T-helper 9 cell (primary cell): ENCODE data around the gene FAM90A1.
"Not testable (repeated sequence)": the region's sequence is repeated elsewhere in the genome, so short reads cannot be mapped to it uniquely, and the experiment has no call there.

Experiments
- DNase-seq: peaks from one replicate; pipeline ENCODE4 v3.0.0-alpha.2; 2020
- total RNA-seq, 2 donors: gene quantifications; one replicate each; lab custom pipeline; 2026; lab: John Stamatoyannopoulos, UW

The FAM90A1 gene, protein sequence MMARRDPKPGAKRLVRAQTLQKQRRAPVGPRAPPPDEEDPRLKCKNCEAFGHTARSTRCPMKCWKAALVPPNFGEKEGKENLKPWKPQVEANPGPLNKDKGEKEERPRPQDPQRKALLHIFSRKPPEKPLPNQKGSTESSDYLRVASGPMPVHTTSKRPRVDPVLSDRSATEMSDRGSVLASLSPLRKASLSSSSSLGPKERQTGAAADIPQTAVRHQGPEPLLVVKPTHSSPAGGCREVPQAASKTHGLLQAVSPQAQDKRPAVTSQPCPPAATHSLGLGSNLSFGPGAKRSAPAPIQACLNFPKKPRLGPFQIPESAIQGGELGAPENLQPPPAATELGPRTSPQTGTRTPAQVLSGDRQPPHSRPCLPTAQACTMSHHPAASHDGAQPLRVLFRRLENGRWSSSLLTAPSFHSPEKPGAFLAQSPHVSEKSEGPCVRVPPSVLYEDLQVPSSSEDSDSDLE
- 0.24 to 0.42 reads per million in 2 donors for total RNA-seq

DNA sequence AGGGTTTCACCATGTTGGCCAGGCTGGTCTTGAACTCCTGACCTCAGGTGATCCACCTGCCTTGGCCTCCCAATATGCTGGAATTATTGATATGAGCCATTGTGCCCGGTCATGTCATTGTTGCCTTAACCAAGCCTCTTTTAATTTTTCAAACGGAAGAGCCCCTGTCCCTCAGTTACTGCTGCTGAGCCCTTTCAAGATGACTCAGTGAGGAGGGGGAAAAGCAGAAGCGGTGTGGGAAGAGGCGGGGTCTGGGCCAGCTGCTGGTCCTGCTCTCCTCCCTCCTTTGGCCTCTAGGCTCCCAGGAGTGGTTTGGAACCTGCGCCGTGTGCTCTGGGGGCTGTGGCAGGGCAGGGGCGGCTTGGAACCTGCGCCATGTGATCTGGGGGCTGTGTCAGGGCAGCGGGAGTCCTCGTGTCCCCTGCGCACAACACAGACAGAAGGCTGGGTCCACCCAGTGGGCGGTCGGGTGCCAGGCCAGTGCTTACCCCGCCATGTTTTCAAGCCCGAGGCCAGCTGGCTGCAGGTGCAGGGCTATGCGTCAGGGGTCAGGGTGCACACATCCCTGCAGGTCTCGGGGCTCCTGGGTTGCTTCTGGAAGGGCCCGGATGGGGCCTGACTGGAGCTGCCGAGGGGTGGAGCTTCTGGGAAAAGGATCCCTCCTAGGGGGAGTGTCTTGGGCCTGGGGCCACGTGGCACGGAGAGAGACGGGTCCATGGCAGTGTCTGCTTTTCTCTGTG, at the start of gene FAM90A1:
Gene FAM90A1 (minus strand): TSS at position 627 of the 740 bp plus-strand sequence. CDS start 2,786 bp downstream, outside the sequence.
- DNase-seq = not testable (repeated sequence)

DNA sequence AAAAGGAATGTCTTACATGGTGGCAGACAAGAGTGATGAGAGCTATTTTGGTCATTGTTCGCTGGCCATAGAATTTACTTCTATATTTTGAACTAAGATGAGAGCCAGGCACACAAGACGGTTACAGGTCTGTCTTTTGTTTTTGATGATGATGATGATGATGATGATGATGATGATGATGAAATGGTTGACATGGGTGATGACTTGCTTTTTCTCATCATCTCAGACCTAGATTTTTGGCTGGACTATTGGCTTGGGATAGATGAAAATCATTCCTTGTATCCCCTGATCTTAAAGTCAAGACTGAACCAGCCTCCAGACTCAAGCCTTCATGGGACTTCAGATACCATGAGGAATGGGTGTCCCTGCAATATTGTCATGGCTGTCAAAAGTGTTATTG, 49.0 kb upstream of the FAM90A1 start:
- not testable (repeated sequence) for DNase-seq

DNA sequence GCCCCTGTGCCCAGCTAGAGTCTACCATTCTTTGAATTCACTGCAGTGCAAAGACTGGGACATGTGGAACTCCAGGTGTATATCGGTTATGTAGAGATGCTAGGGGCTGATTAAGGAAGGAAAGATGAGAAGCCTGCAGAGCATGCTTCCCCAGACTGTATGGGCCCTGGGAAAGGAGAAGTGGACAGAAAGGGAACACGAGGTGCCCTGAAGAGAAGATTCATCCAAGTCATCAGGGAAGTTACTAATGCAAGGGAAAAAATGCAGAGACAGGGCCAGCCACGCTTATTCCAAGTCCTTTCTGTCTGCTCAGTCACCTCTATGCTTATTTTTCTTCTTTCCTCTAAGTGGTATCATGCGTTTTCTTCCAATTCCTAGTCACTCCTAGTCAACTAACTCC, 39.3 kb upstream of the FAM90A1 start:
- DNase-seq = not testable (repeated sequence)

GRCh38 chr12:8264236-8264635, 36.8 kb upstream of the FAM90A1 start:
- DNase-seq = not testable (repeated sequence)

- DNase-seq = not testable (repeated sequence)
These were observed 33.7 kb upstream of the FAM90A1 start for GRCh38 chr12:8261111-8261554.

DNA sequence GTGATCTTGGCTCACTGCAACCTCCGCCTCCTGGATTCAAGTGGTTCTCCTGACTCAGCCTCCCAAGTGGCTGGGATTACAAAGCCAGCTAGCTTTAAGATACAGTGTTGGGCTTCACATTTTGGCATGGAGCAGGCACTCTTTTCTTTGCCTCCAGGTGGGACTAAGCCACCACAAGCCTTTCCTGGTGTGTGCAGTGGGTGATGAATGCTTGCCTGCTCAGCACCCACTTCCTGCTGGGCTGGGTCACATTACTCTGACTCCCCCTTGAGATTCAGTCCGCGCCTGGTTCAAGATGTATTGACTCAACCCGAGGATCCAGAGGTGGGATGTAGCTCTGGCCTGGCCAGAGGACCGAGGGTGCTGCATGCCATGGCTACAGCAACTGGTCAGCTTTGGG, 28.9 kb upstream of the FAM90A1 start:
- DNase-seq = not testable (repeated sequence)

DNA sequence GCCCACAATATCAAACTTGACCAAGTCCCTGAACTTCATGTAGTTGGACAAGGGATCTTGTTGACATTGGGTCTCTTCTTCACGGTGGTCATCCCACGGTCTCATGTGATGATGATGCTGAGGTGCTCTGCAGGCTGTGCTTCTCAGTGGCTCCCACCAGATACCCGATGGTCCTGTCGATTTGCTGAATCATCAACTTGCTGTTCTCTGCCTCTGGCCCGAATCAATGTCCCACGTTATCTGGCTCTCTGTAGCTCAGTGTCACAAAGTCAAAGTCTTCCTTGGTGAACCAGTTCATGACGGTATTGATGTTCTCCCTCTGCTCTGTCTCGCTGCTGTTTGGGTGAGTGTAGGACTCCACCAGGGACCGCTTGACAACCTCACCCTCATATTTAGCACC, 27.3 kb upstream of the FAM90A1 start:
- not testable (repeated sequence) for DNase-seq

DNA sequence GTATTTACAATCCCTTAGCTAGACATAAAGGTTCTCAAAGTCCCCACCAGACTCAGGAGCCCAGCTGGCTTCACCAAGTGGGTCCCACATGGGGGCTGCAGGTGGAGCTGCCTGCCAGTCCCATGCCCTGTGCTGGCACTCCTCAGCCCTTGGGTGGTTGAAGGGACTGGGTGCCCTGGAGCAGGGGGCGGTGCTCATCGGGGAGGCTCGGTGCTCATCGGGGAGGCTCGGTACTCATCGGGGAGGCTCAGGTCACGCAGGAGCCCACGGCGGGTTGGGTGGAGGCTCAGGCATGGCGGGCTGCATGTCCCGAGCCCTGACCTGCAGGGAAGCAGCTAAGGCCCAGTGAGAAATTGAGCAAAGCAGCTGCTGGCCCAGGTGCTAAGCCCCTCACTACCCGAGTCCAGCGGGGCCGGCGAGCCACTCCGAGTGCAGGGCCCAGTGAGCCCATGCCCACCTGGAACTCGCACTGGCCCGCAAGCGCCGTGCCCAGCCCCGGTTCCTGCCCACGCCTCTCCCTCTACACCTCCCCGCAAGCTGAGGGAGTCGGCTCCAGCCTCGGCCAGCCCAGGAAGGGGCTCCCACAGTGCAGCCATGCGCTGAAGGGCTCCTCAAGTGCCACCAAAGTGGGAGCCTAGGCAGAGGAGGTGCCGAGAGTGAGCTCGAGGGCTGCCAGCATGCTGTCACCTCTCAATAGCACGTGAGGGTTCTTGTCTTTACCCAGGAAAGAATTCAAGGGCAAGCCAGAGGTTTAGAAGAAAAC, 24.8 kb upstream of the FAM90A1 start:
- DNase-seq = not testable (repeated sequence)

DNA sequence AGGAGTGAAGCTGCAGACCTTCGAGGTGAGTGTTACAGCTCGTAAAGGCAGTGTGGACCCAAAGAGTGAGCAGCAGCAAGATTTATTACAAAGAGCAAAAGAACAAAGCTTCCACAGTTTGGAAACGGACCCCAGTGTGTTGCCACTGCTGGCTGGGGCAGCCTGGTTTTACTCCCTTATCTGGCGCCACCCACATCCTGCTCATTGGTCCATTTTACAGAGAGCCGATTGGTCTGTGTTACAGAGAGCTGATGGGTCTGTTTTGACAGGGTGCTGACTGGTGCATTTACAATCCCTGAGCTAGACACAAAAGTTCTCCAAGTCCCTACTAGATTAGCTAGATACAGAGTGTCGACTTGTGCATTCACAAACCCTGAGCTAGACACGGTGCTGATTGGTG, 24.2 kb upstream of the FAM90A1 start:
- DNase-seq = not testable (repeated sequence)

GRCh38 chr12:8246941-8247535, 19.6 kb upstream of the FAM90A1 start:
- DNase-seq = not testable (repeated sequence)

DNA sequence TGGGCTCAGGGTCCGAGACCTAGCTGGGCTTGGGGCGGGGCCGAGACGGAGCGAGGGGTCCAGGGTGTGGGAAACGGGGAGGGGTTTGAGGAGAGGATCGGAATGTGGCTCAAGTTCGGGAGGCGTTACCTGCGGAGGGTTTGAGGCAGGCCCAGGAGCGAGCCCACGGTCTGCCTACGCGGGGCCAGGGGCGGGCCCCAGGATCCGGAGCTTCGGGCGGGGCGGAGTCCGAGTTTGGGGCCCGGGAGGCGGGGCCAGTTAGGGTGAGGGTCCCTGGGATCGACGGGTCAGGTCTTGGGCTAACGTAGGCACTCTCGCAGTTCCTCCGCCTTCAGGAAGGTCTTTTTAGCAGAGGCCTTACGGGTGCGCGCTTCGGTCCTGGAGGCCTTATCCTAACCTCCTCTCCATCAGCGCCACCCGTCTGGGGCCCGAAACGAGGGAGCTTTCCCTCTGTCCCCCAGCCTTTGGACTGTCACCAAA, 16.3 kb upstream of the FAM90A1 start:
- peak; percentile 55 for DNase-seq

DNA sequence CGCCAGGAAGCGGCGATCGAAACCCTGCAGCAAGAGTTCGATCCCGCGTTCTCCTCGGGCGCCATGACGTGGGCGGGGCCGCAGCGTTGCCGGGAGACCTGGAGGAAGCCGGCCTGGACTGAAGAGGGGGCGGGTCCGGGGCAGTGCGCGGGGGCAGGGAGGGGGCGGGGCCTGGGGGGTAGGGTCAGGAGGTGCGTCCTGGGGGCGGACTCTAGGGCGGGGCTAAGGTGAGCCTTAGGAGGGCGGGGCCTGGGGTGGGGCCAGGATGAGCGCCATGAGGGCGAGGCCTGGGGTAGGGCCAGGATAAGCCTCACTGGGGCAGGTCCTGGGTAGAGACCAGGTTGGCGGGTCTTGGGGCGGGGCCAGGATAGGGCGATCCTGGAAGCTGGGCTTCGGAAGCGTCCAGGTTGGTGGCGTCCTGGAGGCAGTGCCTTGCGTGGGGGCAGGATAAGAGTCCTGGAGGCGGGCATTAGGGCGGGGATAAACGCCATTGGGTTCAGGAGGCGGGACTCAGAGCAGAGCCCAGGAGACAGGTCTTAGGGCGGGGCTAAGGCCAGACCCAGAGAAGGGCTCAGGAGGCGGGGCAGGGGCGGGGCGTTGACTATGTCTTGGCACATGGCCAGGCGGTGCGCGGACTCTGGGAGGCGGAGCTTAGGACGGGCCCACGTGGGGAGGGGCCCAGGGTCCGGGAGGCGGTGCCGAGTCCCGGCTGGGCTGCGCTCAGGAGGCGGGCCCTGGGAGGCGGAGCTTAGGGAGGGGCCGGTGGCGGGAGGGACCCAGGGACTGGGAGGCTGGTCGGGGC, 15.7 kb upstream of the FAM90A1 start:
- peak; percentile 100 for DNase-seq

GRCh38 chr12:8242622-8242879, 15.1 kb upstream of the FAM90A1 start:
- peak; percentile 11 for DNase-seq

DNA sequence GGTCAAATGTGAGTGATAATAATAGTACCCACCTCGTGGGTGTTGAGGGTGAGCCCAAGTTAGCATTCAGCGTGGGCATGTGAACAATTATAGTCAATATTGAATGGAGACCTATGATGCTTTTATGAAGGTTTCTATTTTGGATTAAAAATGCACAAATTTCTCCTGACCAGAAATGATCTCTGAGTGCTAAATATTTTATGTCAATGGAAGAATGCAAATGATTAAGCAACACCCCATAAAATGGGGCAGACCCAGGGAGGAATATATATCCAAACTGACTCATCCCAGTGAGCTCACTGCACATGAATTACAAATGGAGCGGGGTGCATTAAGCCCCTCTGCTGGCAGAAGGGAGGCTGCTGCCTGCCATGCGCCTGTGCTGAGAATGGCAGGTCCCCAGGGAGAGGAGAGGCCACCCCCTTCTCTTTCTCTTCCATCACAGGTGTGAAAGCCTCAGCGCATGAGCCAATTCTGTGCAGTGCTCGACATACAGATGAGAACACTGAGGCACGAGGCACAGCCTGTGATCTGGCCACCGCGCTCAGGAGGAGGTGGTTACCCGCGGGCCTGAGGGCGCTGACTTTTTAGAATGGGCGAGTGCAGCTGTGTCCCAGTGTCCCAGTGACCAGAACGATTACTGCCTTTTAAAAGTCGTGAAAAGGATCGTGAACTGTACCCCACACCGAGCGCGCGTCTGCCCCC, 14.7 kb upstream of the FAM90A1 start:
- peak; percentile 16 for DNase-seq

DNA sequence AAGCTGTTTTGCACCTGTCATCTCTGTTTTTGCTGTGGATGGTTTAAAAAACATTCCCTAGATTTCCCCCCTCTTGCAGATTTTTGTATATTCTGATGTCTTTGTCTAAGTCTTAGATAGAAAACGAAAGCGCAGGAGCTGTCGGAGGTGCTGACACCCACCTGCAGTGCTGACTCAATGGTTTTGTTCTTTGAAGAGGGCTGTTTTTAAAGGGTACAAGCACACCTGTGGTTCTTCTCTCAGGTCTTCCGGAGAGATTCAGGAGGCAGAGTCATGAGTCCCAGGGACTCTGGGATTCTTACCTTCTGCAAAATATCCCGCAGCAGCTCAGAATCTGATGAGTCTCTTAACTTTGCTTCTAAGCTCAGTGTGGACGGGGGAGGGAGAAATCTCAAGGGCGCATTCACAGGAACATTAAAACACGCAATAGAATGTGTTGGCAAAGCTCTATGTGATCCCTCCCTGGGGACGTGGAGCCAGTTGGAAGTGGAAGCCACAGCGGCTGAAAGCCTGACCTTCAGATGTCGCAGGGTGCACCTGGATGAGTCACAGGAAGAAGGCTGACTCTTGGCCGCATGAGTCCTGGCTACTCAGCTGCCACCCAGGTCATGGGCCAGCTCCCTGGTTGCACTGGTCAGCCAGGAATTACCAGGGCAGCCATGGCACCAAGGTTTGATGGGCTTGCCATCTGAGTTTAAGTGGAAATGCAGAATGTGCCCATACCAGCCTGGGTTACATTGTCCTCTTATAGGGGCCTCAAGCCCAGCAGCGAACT, 13.1 kb upstream of the FAM90A1 start:
- DNase-seq = not testable (repeated sequence)

DNA sequence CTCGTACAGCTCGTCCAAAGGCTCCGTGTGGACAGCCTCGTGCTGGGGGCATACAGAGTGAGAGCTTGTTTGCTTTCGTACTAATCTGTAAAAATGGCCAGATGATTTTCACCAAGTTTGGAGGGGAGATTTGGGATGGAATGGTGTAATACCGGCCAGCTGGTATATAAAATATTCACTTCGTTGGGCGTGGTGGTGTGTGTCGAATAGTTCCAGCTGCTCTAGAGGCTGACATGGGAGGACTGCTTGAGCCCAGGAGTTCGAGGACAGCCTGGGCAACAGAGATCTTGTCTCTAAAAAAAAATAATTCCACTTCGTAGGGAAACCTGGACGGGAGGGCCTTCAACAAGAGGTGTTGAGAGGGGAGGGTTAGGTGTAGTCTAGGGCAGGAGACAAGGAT, 9.6 kb upstream of the FAM90A1 start:
- not testable (repeated sequence) for DNase-seq

- DNase-seq = not testable (repeated sequence)
These were observed 8.1 kb upstream of the FAM90A1 start for GRCh38 chr12:8235316-8236157.

DNA sequence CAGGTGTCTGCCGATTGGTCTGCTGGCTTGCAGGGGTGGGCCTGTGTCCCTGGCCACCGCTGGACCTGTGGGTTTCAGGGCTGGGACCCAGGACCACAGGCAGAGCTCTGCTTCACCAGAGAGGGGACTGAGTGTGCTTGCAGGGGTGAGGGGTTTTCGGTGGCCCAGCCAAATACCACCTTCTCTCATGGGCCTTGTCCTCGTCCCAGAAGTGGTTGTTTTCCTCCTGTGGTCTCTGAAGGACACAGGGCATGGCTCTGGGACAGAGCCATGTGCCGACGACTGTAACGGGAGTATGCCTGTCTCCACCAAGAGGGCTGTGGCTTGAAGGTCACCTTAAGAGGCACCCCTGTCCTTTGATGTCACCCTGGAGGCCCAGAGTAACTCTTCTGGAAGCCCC, 7.3 kb upstream of the FAM90A1 start:
- DNase-seq = not testable (repeated sequence)

DNA sequence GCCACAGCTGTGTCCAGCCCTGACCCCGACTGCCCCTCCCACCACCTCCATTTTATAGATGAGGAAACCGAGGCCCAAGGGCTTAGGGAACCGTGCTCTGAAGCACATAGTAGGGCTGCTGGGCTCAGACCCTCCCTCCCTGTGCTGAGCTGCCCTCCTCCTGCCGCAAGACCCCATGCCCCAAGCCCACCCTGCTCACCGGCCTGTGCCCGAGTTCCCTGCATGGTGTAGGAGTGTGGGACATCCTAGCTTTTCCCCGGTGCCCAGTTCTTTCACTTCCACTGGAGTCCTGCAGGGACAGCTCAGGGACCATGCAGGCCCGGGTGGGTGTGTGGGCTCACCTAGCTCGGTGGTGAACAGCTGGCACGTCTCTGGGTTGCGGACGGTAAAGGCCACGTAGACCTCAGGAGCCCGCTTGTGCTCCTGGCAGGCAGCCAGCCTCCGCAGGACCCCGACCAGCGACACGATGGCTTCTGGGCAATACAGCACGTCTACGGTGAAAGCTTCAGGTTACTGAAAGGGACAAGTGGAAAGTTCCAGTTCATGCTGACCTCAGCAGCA, 6.6 kb upstream of the FAM90A1 start:
- DNase-seq = not testable (repeated sequence)
